Psoas muscle (tissue), 8 donors: ENCODE results near the gene REM2. TPM values are rescaled to one million over a fixed set of nuclear protein-coding genes. Genes with fewer than 3 reads are reported as not detected.

Experiments used
- ATAC-seq, 4 donors: fragments of 200-7000 bp; cut with Tn5 transposase; one replicate each; pipeline ENCODE4 v1.9.1; 2020; ENCODE audit warnings: moderate library complexity in 3 of 4, mild to moderate bottlenecking in 2 of 4
- DNase-seq, 2 donors: peaks; one replicate each; pipeline ENCODE4 v3.0.0-alpha.2; 2020
- H3K27ac ChIP-seq: fragments of 200-600 bp; one replicate; pipeline ENCODE4 v1.8.0; 2022
- H3K27me3 ChIP-seq, 3 donors: fragments of 200-600 bp in 1 of 3; one replicate each; pipeline versions ENCODE4 v1.6.1 to v1.8.0; 2013 to 2022; ENCODE audit warnings: low read length in 2 of 3, mild to moderate bottlenecking in 2 of 3, moderate library complexity in 1 of 3; ENCODE audit not compliant: insufficient read depth in 3 of 3
- H3K36me3 ChIP-seq, 2 donors: fragments of 200-600 bp in 1 of 2; one replicate each; pipeline versions ENCODE4 v1.6.1 to v1.8.0; 2013 to 2022; ENCODE audit warnings: low read depth in 1 of 2, mild to moderate bottlenecking in 1 of 2, moderate library complexity in 1 of 2; ENCODE audit not compliant: insufficient read depth in 1 of 2
- H3K4me1 ChIP-seq: fragments of 200-600 bp; one replicate; pipeline ENCODE4 v1.8.0; 2022
- H3K4me3 ChIP-seq: fragments of 200-600 bp; one replicate; pipeline ENCODE4 v1.8.0; 2022; ENCODE audit warnings: mild to moderate bottlenecking
- H3K9me3 ChIP-seq: fragments of 200-600 bp; one replicate; pipeline ENCODE4 v1.8.0; 2022
- CTCF ChIP-seq: fragments of 200-600 bp; IDR thresholded peaks from one replicate; pipeline ENCODE4 v1.8.0; 2022; ENCODE audit warnings: antibody characterized with exemption
- WGBS, 3 donors: extraction: QIAGEN DNeasy Blood & Tissue Kit; methylation state at CpG; one replicate each; pipeline versions ENCODE4 v1.1.6 to v1.1.7; 2013; 5-methylcytosine and 5-hydroxymethylcytosine counted together
- intact Hi-C, 2 donors: fragments of 100-400 bp; cut with DNase I; formaldehyde crosslinking; loops; one replicate each; pipeline versions ENCODE4 v1.11.0 to v1.14.2; 2022
- polyA plus RNA-seq, 3 donors: library from polyadenylated mRNA; stranded (reverse); fragments of 200-250 nt; gene quantifications; one replicate each; pipeline ENCODE4 v1.2.3, GENCODE V29; 2013
- total RNA-seq, 4 donors: library from RNA; stranded (reverse); fragmentation: NEBNext Ultra II Directional in 2 of 4; extraction: Animal tissue kit (Norgen Biotek cat#: 25700) in 2 of 4; gene quantifications; one replicate each; pipeline versions ENCODE4 v1.2.1 to v1.2.4, GENCODE V29; 2021 to 2023
- donor health status: healthy with polysubstance abuse.
- donor health status: DM: no; HTN: no; CAD: no; lungs with moderate emphysema.
- donor health status: Bipolar disorder and iron deficiency.
- donor health status: healthy.
- donor health status: DM: yes; HTN: yes; CAD: no.
- donor health status: DM: no; HTN: no; CAD: no.
- donor health status: DM: no; HTN: no; CAD: no.
- donor health status: DM: yes; HTN: yes; CAD: no.

Gene REM2
- total and polyA plus RNA-seq, 7 donors: 0.05 to 0.34 (median 0.18) TPM; not detected in 2

- no peak for TF ChIP-seq CTCF
- H3K27me3 ChIP-seq: no peaks in the 10 kb centered on the region
- no peaks in the 10 kb centered on the region for H3K36me3 ChIP-seq
- no peak overlapping the region for H3K4me3 ChIP-seq
- H3K27ac ChIP-seq: no peak overlapping the region
- DNase-seq (no peak), ATAC-seq (no peak)
- WGBS, 3 donors: 89 to 93% (median 90%) methylated on average over 1 of the region's 1 CpG
- no peaks in the 10 kb centered on the region for H3K9me3 ChIP-seq
- intact Hi-C loops: loop anchor here in 1 of 2 donors (10.0 kb wide), 1 partner anchor 50 kb away; the partner anchor contains the start of gene AJUBA
- H3K4me1 ChIP-seq: no peaks in the 10 kb centered on the region
These were observed 52.1 kb downstream of the REM2 start for GRCh38 chr14:22935156-22935555.

Other genes with a start within 250 kb of the REM2 start
- not detected for gene OR6J1, start 238.9 kb upstream of the REM2 start, total RNA-seq
- gene OR6J1, start 238.9 kb upstream of the REM2 start, polyA plus RNA-seq: not detected
- 100 to 1,000 TPM in 3 of 4 donors, 10 to 100 TPM in 1; 90.7 to 151 (median 131) TPM for gene OXA1L, start 116.5 kb upstream of the REM2 start, total RNA-seq
- 100 to 1,000 TPM; 115 to 168 (median 158) TPM for gene OXA1L, start 116.5 kb upstream of the REM2 start, polyA plus RNA-seq
- 1 to 10 TPM; 1.3 to 2.6 (median 2.0) TPM for gene SLC7A7, start 67.8 kb upstream of the REM2 start, total RNA-seq
- gene SLC7A7, start 67.8 kb upstream of the REM2 start, polyA plus RNA-seq: 1 to 10 TPM in 1 of 3 donors, under 1 TPM in 2; 0.93 to 2.6 (median 0.97) TPM
- gene MRPL52, start 53.3 kb upstream of the REM2 start, total RNA-seq: 10 to 100 TPM; 79.1 to 91.2 (median 84.9) TPM
- gene MRPL52, start 53.3 kb upstream of the REM2 start, polyA plus RNA-seq: 100 to 1,000 TPM in 2 of 3 donors, 10 to 100 TPM in 1; 92.0 to 246 (median 102) TPM
- gene MMP14, start 46.6 kb upstream of the REM2 start, total RNA-seq: 10 to 100 TPM in 3 of 4 donors, 1 to 10 TPM in 1; 9.6 to 18.5 (median 14.7) TPM
- 10 to 100 TPM in 2 of 3 donors, 1 to 10 TPM in 1; 7.6 to 15.1 (median 10.0) TPM for gene MMP14, start 46.6 kb upstream of the REM2 start, polyA plus RNA-seq
- gene LRP10, start 11.5 kb upstream of the REM2 start, total RNA-seq: 10 to 100 TPM; 30.9 to 50.6 (median 40.6) TPM
- 10 to 100 TPM; 18.1 to 42.7 (median 25.1) TPM for gene LRP10, start 11.5 kb upstream of the REM2 start, polyA plus RNA-seq
- gene RBM23, start 35.9 kb downstream of the REM2 start, total RNA-seq: 10 to 100 TPM; 25.4 to 42.1 (median 27.8) TPM
- gene RBM23, start 35.9 kb downstream of the REM2 start, polyA plus RNA-seq: 10 to 100 TPM; 18.4 to 35.7 (median 20.1) TPM
- 10 to 100 TPM; 67.5 to 80.4 (median 74.1) TPM for gene PRMT5, start 46.2 kb downstream of the REM2 start, total RNA-seq
- 10 to 100 TPM; 45.3 to 99.5 (median 88.6) TPM for gene PRMT5, start 46.2 kb downstream of the REM2 start, polyA plus RNA-seq
- 10 to 100 TPM; 11.3 to 19.3 (median 12.0) TPM for gene HAUS4, start 73.9 kb downstream of the REM2 start, total RNA-seq
- 10 to 100 TPM; 13.7 to 23.7 (median 16.2) TPM for gene HAUS4, start 73.9 kb downstream of the REM2 start, polyA plus RNA-seq
- 1 to 10 TPM in 3 of 4 donors, under 1 TPM in 1; 0.95 to 1.5 (median 1.2) TPM for gene AJUBA, start 99.3 kb downstream of the REM2 start, total RNA-seq
- under 1 TPM; 0.65 to 0.77 (median 0.66) TPM for gene AJUBA, start 99.3 kb downstream of the REM2 start, polyA plus RNA-seq
- 1 to 10 TPM; 2.1 to 5.1 (median 4.2) TPM for gene C14orf93, start 126.9 kb downstream of the REM2 start, total RNA-seq
- gene C14orf93, start 126.9 kb downstream of the REM2 start, polyA plus RNA-seq: 1 to 10 TPM; 1.7 to 4.1 (median 3.4) TPM
- 100 to 1,000 TPM; 156 to 307 (median 250) TPM for gene PSMB5, start 151.7 kb downstream of the REM2 start, total RNA-seq
- 100 to 1,000 TPM; 304 to 619 (median 496) TPM for gene PSMB5, start 151.7 kb downstream of the REM2 start, polyA plus RNA-seq
- not detected for gene PSMB11, start 159.0 kb downstream of the REM2 start, total RNA-seq
- gene PSMB11, start 159.0 kb downstream of the REM2 start, polyA plus RNA-seq: under 1 TPM in 2 of 3 donors, not detected in 1; 0.03 to 0.51 TPM
- gene CDH24, start 174.3 kb downstream of the REM2 start, total RNA-seq: under 1 TPM; 0.30 to 0.77 (median 0.32) TPM
- under 1 TPM; 0.31 to 0.51 (median 0.35) TPM for gene CDH24, start 174.3 kb downstream of the REM2 start, polyA plus RNA-seq
- 10 to 100 TPM; 75.3 to 83.2 (median 82.2) TPM for gene ACIN1, start 211.9 kb downstream of the REM2 start, total RNA-seq
- gene ACIN1, start 211.9 kb downstream of the REM2 start, polyA plus RNA-seq: 10 to 100 TPM; 45.2 to 57.6 (median 53.5) TPM
- 10 to 100 TPM; 24.2 to 31.3 (median 27.0) TPM for gene C14orf119, start 212.3 kb downstream of the REM2 start, total RNA-seq
- 10 to 100 TPM; 23.2 to 65.3 (median 47.1) TPM for gene C14orf119, start 212.3 kb downstream of the REM2 start, polyA plus RNA-seq
- gene CIROP, start 221.8 kb downstream of the REM2 start, total RNA-seq: not detected
- under 1 TPM in 1 of 3 donors, not detected in 2; 0.03 TPM for gene CIROP, start 221.8 kb downstream of the REM2 start, polyA plus RNA-seq
- gene CEBPE, start 236.0 kb downstream of the REM2 start, total RNA-seq: under 1 TPM in 2 of 4 donors, not detected in 2; 0.17 to 0.22 TPM
- under 1 TPM in 2 of 3 donors, not detected in 1; 0.03 to 0.19 TPM for gene CEBPE, start 236.0 kb downstream of the REM2 start, polyA plus RNA-seq